Measurements from ENCODE around the gene ABLIM1.

ABLIM1 gene

DNA sequence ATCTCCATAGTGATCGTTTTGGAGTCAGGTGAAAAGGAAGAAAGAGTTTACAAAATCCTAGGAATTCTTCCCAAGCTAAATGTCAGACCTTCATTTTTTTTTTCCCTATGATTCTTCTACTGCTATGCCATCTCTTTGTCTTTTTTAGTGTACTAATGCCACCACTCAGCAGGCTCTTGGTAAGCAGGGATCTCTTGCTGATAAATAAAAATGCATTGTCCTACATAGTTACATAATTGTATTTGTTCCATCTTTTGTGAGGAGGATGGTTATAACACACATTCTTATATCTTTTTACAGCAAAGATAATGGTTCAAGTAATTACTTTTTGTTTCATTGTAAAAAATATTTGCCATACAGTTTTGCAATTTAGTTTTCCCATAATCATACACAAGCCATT lies 217.0 kb downstream of the ABLIM1 start:
- no peak for DNase-seq

GRCh38 chr10:114437473-114438292 lies 220.4 kb downstream of the ABLIM1 start:
- DNase-seq, result peak; percentile 28

GRCh38 chr10:114436941-114437340 lies 221.1 kb downstream of the ABLIM1 start:
- DNase-seq, result no peak

- DNase-seq, result no peak
These were observed 225.4 kb downstream of the ABLIM1 start for GRCh38 chr10:114432566-114433093.

GRCh38 chr10:114431414-114432135 lies 226.5 kb downstream of the ABLIM1 start:
- DNase-seq, result no peak

- no peak for DNase-seq
These were observed 227.2 kb downstream of the ABLIM1 start for GRCh38 chr10:114430688-114431413.

DNA sequence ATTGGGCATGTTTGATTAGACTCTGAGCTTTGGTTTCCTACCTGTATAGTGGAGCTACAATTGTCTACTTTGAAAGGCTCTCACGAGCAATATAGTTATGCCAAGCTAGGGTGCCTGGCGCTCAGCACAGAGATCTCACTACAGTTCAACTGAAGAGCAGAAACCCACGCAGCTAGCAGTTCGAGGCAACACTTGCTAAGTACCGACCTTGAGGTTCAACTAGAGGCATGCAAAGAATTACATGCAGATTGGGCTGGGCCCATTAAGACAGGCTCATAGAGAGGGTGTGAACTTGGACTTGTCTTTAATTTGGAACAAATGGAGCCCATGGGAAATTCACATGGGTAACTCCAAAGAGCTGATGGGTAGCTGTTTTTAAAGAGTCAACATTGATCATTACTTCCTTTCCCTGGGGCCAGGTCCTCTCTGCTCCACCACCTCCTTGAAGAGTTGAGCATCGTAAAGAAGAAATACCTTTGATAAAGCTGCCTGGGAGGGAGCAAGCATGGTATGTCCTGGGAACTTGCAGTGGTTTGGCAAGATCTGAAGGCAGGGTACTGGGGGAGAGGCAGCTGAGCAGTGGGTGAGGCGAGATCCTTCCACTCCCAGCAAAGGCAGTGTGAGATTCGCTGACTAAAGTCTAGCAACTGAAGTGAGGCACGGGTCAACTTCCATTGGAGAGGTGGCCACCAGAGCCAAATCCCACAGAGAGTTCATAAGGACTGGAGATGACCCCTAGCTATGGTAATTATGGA lies 228.3 kb downstream of the ABLIM1 start:
- DNase-seq, result no peak

DNA sequence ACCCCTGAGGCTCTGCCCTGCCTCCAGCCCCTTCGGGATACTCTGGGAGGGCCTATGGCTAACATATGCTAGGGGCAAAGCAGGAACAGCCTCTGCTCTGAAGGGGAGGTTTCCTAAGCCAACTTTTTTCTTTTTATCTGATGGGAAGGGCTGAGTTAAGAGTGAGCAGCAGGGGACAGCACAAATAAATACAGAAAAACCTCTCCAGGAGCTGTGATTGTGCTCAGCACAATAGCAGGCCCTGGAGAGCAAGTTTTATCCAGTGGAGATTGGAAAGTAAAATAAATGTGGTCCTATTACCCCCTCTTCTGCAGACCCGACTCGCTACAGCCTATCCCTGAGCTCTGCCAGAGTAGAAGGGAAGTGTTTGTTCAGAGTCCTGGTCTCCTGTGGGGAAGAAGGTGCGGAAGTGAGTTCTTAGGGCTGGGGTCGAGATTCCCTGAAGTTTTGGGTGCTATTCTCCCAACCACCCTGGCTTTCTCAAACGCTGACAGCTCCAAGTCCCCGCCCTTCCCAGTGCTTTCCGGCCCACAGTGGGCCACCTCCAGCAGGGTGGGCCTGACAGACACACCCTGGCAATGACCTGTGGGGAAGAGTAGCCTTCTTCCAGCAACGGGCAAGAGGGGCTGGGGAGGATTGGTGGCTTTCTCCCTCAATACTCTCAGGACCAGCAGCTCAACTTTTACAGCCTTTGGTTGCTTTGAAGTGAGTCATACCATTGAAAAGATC lies 230.8 kb downstream of the ABLIM1 start:
- DNase-seq, result no peak

DNA sequence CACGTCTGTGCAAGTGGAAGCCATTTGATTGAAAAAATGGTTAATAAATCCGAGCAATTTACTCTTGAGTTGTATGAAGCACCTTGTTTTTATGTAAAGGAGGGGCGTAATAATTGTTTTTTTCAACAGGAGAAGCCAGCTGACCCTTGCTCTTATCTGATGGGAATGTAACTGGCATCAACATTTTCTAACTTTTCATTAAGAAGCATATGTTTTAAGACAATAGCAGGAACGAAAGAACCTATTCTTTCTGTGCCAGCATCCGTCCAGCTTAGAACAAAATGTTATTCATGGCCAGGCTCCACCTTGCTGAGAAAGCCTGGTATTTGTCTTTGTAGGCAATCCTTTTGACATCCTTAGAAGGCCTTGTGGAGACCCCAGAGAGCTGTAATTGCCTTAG lies 231.6 kb downstream of the ABLIM1 start:
- no peak for DNase-seq

- DNase-seq, result peak; percentile 18
These were observed 237.1 kb downstream of the ABLIM1 start for GRCh38 chr10:114420811-114421485.

GRCh38 chr10:114418109-114418508 lies 240.0 kb downstream of the ABLIM1 start:
- no peak for DNase-seq

- peak; percentile 31 for DNase-seq
These were observed 244.9 kb downstream of the ABLIM1 start for GRCh38 chr10:114412907-114413797.

- DNase-seq, result peak; percentile 47
These were observed 249.1 kb downstream of the ABLIM1 start for GRCh38 chr10:114408968-114409444.

- no peak for DNase-seq
These were observed 249.7 kb downstream of the ABLIM1 start for GRCh38 chr10:114408112-114408967.

GRCh38 chr10:114406455-114406854 lies 251.6 kb downstream of the ABLIM1 start:
- no peak for DNase-seq

GRCh38 chr10:114405011-114405350 lies 253.1 kb downstream of the ABLIM1 start:
- DNase-seq, result no peak

- peak; percentile 27 for DNase-seq
These were observed 253.7 kb downstream of the ABLIM1 start, which contains the start of gene AFAP1L2 for GRCh38 chr10:114404171-114405010. AFAP1L2 (minus strand) TSS chr10:114404502; CDS start chr10:114404455, 47 bp downstream.
